NCI-H2227 treated with DMSO at 0.1 percent for 48 hours (cell line): ENCODE measurements around the gene SPINK5.
A peak's percentile ranks its signal among the peaks of the same experiment; 100 is the strongest.
"Not testable (repeated sequence)": the region's sequence is repeated elsewhere in the genome, so short reads cannot be mapped to it uniquely, and the experiment has no call there.

Experiments
- DNase-seq: peaks from one replicate; lab custom pipeline; 2025; lab: John Stamatoyannopoulos, UW

The SPINK5 gene

GRCh38 chr5:148063861-148064260 is at the start of gene SPINK5:
TSS of gene SPINK5 (plus strand) at chr5:148063980. CDS start at chr5:148064045, 65 bp downstream.
- no peak for DNase-seq

GRCh38 chr5:148014276-148014675 is 49.5 kb upstream of the SPINK5 start:
- no peak for DNase-seq

- no peak for DNase-seq
These were observed 43.4 kb upstream of the SPINK5 start for GRCh38 chr5:148020257-148020988.

- DNase-seq = no peak
These were observed 36.3 kb upstream of the SPINK5 start for GRCh38 chr5:148027505-148027904.

GRCh38 chr5:148029131-148029530 is 34.6 kb upstream of the SPINK5 start:
- DNase-seq = no peak

- DNase-seq = no peak
These were observed 30.6 kb upstream of the SPINK5 start for GRCh38 chr5:148033134-148033533.

- no peak for DNase-seq
These were observed 28.1 kb upstream of the SPINK5 start for GRCh38 chr5:148035676-148036075.

- no peak for DNase-seq
These were observed 20.9 kb upstream of the SPINK5 start for GRCh38 chr5:148042881-148043280.

GRCh38 chr5:148043705-148044104 is 20.1 kb upstream of the SPINK5 start:
- no peak for DNase-seq

- not testable (repeated sequence) for DNase-seq
These were observed 8.6 kb upstream of the SPINK5 start for GRCh38 chr5:148055160-148055559.

- no peak for DNase-seq
These were observed 3.5 kb upstream of the SPINK5 start for GRCh38 chr5:148060309-148060708.

GRCh38 chr5:148060881-148061280 is 2.9 kb upstream of the SPINK5 start:
- DNase-seq = no peak

GRCh38 chr5:148070621-148071020 is 6.8 kb downstream of the SPINK5 start:
- no peak for DNase-seq

GRCh38 chr5:148072207-148072606 is 8.4 kb downstream of the SPINK5 start:
- DNase-seq = no peak

GRCh38 chr5:148075529-148075928 is 11.7 kb downstream of the SPINK5 start:
- no peak for DNase-seq

GRCh38 chr5:148083203-148083602 is 19.4 kb downstream of the SPINK5 start:
- no peak for DNase-seq

GRCh38 chr5:148084269-148084668 is 20.5 kb downstream of the SPINK5 start:
- no peak for DNase-seq

GRCh38 chr5:148085310-148085709 is 21.5 kb downstream of the SPINK5 start:
- no peak for DNase-seq

- no peak for DNase-seq
These were observed 22.4 kb downstream of the SPINK5 start for GRCh38 chr5:148085977-148086705.

- no peak for DNase-seq
These were observed 26.5 kb downstream of the SPINK5 start for GRCh38 chr5:148090146-148090772.

- DNase-seq = no peak
These were observed 27.0 kb downstream of the SPINK5 start for GRCh38 chr5:148090773-148091250.

- peak; percentile 5 for DNase-seq
These were observed 28.5 kb downstream of the SPINK5 start for GRCh38 chr5:148091991-148092964.
